Measurements from ENCODE around the gene TNS4. TPM values are rescaled to one million over a fixed set of nuclear protein-coding genes. Genes with fewer than 3 reads are reported as not detected.

Gene TNS4
- total RNA-seq, 1 experiment from 2014 or later: 0.59 TPM

- no peak overlapping the region for H3K14ac ChIP-seq (ENCODE audit: insufficient read depth, low read length)
- H3K9me3 ChIP-seq (ENCODE audit: control insufficient read depth, low read depth, low read length): no peaks in the 10 kb centered on the region
- Mint-ChIP-seq H3K27me3 (ENCODE audit: low read depth) (no peaks in the 10 kb centered on the region), H3K4me1 (peaks cover 20 to 27% of the 10 kb centered on the region in 2 experiments), H3K27ac (peak overlapping the region in 1 of 3 experiments; percentile 70; a peak in 1 of 7 replicates), H3K9me3 (no peaks in the 10 kb centered on the region), H3K4me3 (no peak overlapping the region), H3K36me3 (ENCODE audit: insufficient read depth in 1 of 3, low read depth in 3 of 3) (peaks cover 39 to 46% (median 42%) of the 10 kb centered on the region in 3 experiments; a peak in 6 of 7 replicates)
- H2AK5ac ChIP-seq (ENCODE audit: insufficient read length, low read length): no peak overlapping the region
- H3K4me1 ChIP-seq (ENCODE audit: insufficient read depth, low read length): peaks cover 7% of the 10 kb centered on the region; the same call in 1 of the 2 replicates
- H3K9ac ChIP-seq (ENCODE audit: extremely low read depth, insufficient read length, low read length): no peak overlapping the region
- H4K8ac ChIP-seq (replicated peaks; ENCODE audit: insufficient read length, low read depth, low read length): no peak overlapping the region
- no peaks in the 10 kb centered on the region for H3K23me2 ChIP-seq (ENCODE audit: insufficient read length, low read depth, low read length, poor library complexity, severe bottlenecking)
- H4K5ac ChIP-seq (ENCODE audit: insufficient read length, low read depth, low read length): no peak overlapping the region
- H3K56ac ChIP-seq (ENCODE audit: insufficient read length, low read depth, low read length): no peak overlapping the region
- no peak overlapping the region for H4K91ac ChIP-seq (ENCODE audit: insufficient read length, low read depth, low read length)
- no peak overlapping the region for H3K4me2 ChIP-seq (ENCODE audit: insufficient read depth, insufficient read length, low read length)
- WGBS (ENCODE audit: extremely low coverage, insufficient read length, low lambda C conversion rate): no CpG with 5 or more reads among the region's 16 CpGs
- no peak overlapping the region for H2BK20ac ChIP-seq (ENCODE audit: low read depth, low read length, poor library complexity, severe bottlenecking)
- H3K27me3 ChIP-seq (ENCODE audit: insufficient read depth, low read length): no peaks in the 10 kb centered on the region
- H3K23ac ChIP-seq (ENCODE audit: insufficient read length, low read depth, low read length): no peak overlapping the region
- peaks cover 2% of the 10 kb centered on the region for H4K20me1 ChIP-seq (ENCODE audit: control insufficient read depth, insufficient read depth, insufficient read length)
- H3K79me1 ChIP-seq (ENCODE audit: insufficient read depth, low read depth, low read length, poor library complexity, severe bottlenecking): no peaks in the 10 kb centered on the region
- no peak overlapping the region for H2BK15ac ChIP-seq (ENCODE audit: low read depth, low read length)
- H3K18ac ChIP-seq (ENCODE audit: insufficient read length, low read depth, low read length): no peak overlapping the region
- H3T11ph ChIP-seq (ENCODE audit: low read length): no peak overlapping the region
- H2BK5ac ChIP-seq (ENCODE audit: insufficient read length, low read length): no peak overlapping the region
- TF ChIP-seq CTCF (conservative IDR thresholded peaks at IDR 0.05): no peak
- DNase-seq: no peak
- no peak overlapping the region for H2BK12ac ChIP-seq (ENCODE audit: insufficient read length, low read depth, low read length)
- no peaks in the 10 kb centered on the region for H3K79me2 ChIP-seq (ENCODE audit: insufficient read depth, low read length)
- no peak overlapping the region for H2AFZ ChIP-seq (ENCODE audit: low read length)
- no peak overlapping the region for H2BK120ac ChIP-seq (ENCODE audit: low read depth, low read length, poor library complexity, severe bottlenecking)
- no peak overlapping the region for H3K4ac ChIP-seq (ENCODE audit: low read depth, low read length)
- H3K27ac ChIP-seq (ENCODE audit: insufficient read length, low read depth, low read length): no peak overlapping the region
Measured at GRCh38 chr17:40456396-40456951, 44.9 kb downstream of the TNS4 start.
